NT2/D1 (cell line): ENCODE measurements around the gene PHACTR3.

Source experiments
- YY1 ChIP-seq: IDR thresholded peaks from 2 replicates; pipeline ENCODE4 v1.6.1; 2011; ENCODE audit not compliant: insufficient read length, insufficient read depth
- ZNF274 ChIP-seq: IDR thresholded peaks from 2 replicates; pipeline ENCODE4 v1.6.1; 2011; ENCODE audit warnings: mild to moderate bottlenecking, low read depth, low read length

- no peak for TF ChIP-seq YY1
- no peak for TF ChIP-seq ZNF274
These were observed 101.5 kb downstream of the PHACTR3 start for GRCh38 chr20:59705651-59706399.
